ENCODE measurements around the gene NACC1.
"Not testable (repeated sequence)": the region's sequence is repeated elsewhere in the genome, so short reads cannot be mapped to it uniquely, and the experiment has no call there.

The NACC1 gene

DNA sequence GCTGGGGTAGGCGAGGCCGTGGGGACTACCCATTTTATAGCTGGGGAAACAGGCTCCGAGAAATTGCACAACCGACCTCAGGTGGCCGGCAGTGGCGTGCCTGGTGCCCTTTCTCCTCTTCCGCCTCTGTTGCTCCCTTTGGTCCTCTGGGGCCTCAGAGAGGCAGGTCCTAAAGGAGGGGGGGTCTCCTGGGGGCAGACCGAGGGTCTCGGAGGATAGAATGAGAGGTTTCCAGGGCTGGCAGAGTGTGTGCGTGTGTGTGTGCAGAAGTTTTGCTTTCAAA is 20.8 kb downstream of the NACC1 start:
- TF ChIP-seq EZH2phosphoT487 (IDR thresholded peaks at IDR 0.05; ENCODE audit: borderline replicate concordance, low read length), result no peak
- TF ChIP-seq, protein P1, sequence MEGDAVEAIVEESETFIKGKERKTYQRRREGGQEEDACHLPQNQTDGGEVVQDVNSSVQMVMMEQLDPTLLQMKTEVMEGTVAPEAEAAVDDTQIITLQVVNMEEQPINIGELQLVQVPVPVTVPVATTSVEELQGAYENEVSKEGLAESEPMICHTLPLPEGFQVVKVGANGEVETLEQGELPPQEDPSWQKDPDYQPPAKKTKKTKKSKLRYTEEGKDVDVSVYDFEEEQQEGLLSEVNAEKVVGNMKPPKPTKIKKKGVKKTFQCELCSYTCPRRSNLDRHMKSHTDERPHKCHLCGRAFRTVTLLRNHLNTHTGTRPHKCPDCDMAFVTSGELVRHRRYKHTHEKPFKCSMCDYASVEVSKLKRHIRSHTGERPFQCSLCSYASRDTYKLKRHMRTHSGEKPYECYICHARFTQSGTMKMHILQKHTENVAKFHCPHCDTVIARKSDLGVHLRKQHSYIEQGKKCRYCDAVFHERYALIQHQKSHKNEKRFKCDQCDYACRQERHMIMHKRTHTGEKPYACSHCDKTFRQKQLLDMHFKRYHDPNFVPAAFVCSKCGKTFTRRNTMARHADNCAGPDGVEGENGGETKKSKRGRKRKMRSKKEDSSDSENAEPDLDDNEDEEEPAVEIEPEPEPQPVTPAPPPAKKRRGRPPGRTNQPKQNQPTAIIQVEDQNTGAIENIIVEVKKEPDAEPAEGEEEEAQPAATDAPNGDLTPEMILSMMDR (IDR thresholded peaks at IDR 0.05; ENCODE audit: low read depth, low read length, poor library complexity, severe bottlenecking), result no peak
- Histone ChIP-seq H3K4me2 (ENCODE audit: low read length) (no peak overlapping the region), H3K9me3 (ENCODE audit: control insufficient read depth, insufficient read depth, low read length) (no peaks in the 10 kb centered on the region), H4K20me1 (ENCODE audit: control insufficient read depth, insufficient read depth, low read depth, low read length) (no peaks in the 10 kb centered on the region), H3K27me3 (ENCODE audit: control insufficient read depth, low read length) (no peaks in the 10 kb centered on the region), H3F3A (ENCODE audit: control insufficient read depth, insufficient read depth) (no peaks in the 10 kb centered on the region; the same call in 1 of the 2 replicates), H3K79me2 (ENCODE audit: control insufficient read depth, low read length) (peaks cover 13% of the 10 kb centered on the region), H3K27ac (ENCODE audit: low read depth, low read length) (no peak overlapping the region), H3K4me1 (ENCODE audit: control insufficient read depth, low read length) (no peaks in the 10 kb centered on the region), H3K4me3 (ENCODE audit: low read length) (no peak overlapping the region), H3K9me2 (replicated peaks; ENCODE audit: control insufficient read depth, low read length) (no peaks in the 10 kb centered on the region), H3K36me3 (ENCODE audit: control insufficient read depth, low read length) (peaks cover 46% of the 10 kb centered on the region)

DNA sequence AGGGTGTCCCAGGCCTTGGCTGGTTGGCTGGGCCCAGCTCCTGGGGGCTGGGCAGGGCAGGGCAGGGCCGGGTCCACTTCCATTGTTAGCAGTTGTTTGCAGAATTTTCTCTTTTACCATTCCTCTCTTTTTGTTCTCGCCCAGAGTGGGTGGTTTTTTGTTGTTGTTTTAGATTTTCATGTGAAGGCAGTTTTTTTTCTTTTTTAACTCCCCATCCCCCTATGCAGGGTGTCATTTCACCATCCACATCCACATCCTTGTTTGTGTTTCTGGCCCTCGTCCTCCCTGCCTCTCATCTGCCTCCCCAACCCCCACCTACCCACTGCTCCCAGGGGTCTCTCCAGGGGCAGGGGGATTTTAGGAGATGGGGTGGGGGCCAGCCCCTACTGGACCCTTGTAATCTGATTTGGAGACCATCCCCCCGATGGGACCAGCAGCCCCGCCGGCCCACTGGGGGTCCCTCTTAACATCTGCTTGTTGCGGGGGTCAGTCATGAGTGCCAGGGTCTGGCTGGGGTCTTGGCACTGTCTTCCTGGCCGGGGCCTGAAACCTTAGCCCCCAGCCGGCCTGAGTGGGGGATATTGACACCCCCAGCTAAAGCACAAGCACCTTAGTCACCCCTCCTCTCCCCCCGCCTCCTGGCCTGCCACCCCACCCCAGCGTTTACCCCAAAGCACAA is 21.7 kb downstream of the NACC1 start:
- Histone ChIP-seq H3K4me3 (ENCODE audit: low read length) (no peak overlapping the region), H3K4me1 (ENCODE audit: control insufficient read depth, low read length) (no peaks in the 10 kb centered on the region), H3K27me3 (ENCODE audit: control insufficient read depth, low read length) (no peaks in the 10 kb centered on the region), H4K20me1 (ENCODE audit: control insufficient read depth, insufficient read depth, low read depth, low read length) (no peaks in the 10 kb centered on the region), H3K36me3 (ENCODE audit: control insufficient read depth, low read length) (peaks cover 41% of the 10 kb centered on the region), H3K79me2 (ENCODE audit: control insufficient read depth, low read length) (peaks cover 4% of the 10 kb centered on the region; the same call in 1 of the 2 replicates), H3K27ac (ENCODE audit: low read depth, low read length) (no peak overlapping the region), H3K4me2 (ENCODE audit: low read length) (no peak overlapping the region), H3K9me3 (ENCODE audit: control insufficient read depth, insufficient read depth, low read length) (no peaks in the 10 kb centered on the region), H3F3A (ENCODE audit: control insufficient read depth, insufficient read depth) (no peaks in the 10 kb centered on the region; the same call in 1 of the 2 replicates), H3K9me2 (replicated peaks; ENCODE audit: control insufficient read depth, low read length) (no peaks in the 10 kb centered on the region)
- TF ChIP-seq, protein P1 (IDR thresholded peaks at IDR 0.05; ENCODE audit: low read depth, low read length, poor library complexity, severe bottlenecking), result no peak
- TF ChIP-seq EZH2phosphoT487 (IDR thresholded peaks at IDR 0.05; ENCODE audit: borderline replicate concordance, low read length), result no peak

DNA sequence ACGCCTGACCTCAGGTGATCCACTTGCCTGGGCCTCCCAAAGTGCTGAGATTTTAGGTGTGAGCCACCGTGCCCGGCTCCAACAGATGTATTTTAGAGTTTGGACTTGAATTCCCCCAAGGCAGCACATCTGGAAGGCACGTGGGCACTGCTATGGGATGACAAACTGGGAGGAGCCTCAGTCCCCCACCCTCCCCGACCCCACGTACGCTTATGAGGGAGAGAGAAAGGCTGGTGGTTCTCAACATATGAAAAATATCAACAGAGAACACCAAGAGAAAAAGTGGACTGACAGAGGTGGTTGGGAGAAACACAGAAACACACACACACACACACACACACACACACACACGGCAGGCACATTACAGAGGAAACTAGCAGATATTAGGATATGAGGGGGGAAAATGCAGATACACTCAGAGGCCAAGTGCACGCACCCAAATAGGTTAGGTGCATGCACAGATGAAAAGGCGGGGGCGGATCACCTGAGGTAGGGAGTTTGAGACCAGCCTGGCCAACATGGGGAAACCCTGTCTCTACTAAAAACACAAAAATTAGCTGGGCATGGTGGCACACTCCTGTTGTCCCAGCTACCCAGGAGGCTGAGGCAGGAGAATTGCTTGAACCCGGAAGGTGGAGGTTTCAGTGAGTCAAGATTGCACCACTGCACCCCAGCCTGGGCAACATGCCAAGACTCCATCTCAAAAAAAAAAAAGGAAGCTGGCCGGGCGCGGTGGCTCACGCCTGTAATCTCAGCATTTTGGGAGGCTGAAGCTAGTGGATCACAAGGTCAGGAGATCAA is 28.9 kb downstream of the NACC1 start:
- H3K4me3 ChIP-seq (ENCODE audit: low read length), result no peak overlapping the region
- H4K20me1 ChIP-seq (ENCODE audit: control insufficient read depth, insufficient read depth, low read depth, low read length), result no peaks in the 10 kb centered on the region
- no peaks in the 10 kb centered on the region for H3K9me3 ChIP-seq (ENCODE audit: control insufficient read depth, insufficient read depth, low read length)
- H3K27me3 ChIP-seq (ENCODE audit: control insufficient read depth, low read length), result no peaks in the 10 kb centered on the region
- no peak overlapping the region for H3K4me2 ChIP-seq (ENCODE audit: low read length)
- H3K36me3 ChIP-seq (ENCODE audit: control insufficient read depth, low read length), result peaks cover 11% of the 10 kb centered on the region
- H3K27ac ChIP-seq (ENCODE audit: low read depth, low read length), result no peak overlapping the region
- H3K4me1 ChIP-seq (ENCODE audit: control insufficient read depth, low read length), result peaks cover 22% of the 10 kb centered on the region
- H3K9me2 ChIP-seq (replicated peaks; ENCODE audit: control insufficient read depth, low read length), result no peaks in the 10 kb centered on the region
- TF ChIP-seq, protein P1 (IDR thresholded peaks at IDR 0.05; ENCODE audit: low read depth, low read length, poor library complexity, severe bottlenecking), result no peak
- TF ChIP-seq EZH2phosphoT487 (IDR thresholded peaks at IDR 0.05; ENCODE audit: borderline replicate concordance, low read length), result no peak
- peaks cover 22% of the 10 kb centered on the region for H3K79me2 ChIP-seq (ENCODE audit: control insufficient read depth, low read length)
- H3F3A ChIP-seq (ENCODE audit: control insufficient read depth, insufficient read depth), result peaks cover 3% of the 10 kb centered on the region; the same call in 1 of the 2 replicates

DNA sequence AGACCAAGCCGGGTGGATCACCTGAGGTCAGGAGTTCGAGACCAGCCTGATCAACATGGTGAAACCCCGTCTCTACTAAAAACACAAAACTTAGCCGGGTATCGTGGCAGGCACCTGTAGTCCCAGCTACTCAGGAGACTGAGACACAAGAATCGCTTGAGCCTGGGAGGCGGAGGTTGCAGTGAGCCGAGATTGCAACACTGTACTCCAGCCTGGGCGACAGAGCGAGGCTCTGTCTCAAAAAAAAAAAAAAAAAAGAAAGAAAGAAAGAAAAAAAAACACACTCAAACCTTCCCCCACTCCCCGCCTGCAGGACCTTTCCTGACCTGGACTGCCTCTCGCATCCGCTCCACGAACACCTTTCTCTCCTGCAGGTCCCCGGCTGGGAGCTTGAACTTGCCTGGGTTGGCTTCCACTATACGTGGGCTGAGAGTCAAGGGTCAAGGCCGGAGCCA is 31.1 kb downstream of the NACC1 start:
- H3F3A ChIP-seq (ENCODE audit: control insufficient read depth, insufficient read depth); H3K9me3 ChIP-seq (ENCODE audit: control insufficient read depth, insufficient read depth, low read length); H3K27ac ChIP-seq (ENCODE audit: low read depth, low read length); H3K27me3 ChIP-seq (ENCODE audit: control insufficient read depth, low read length); H3K9me2 ChIP-seq (replicated peaks; ENCODE audit: control insufficient read depth, low read length); H4K20me1 ChIP-seq (ENCODE audit: control insufficient read depth, insufficient read depth, low read depth, low read length): not testable (repeated sequence)
- Histone ChIP-seq H3K36me3 (ENCODE audit: control insufficient read depth, low read length) (peaks cover 29% of the 10 kb centered on the region), H3K4me2 (ENCODE audit: low read length) (peak overlapping the region; percentile 78), H3K79me2 (ENCODE audit: control insufficient read depth, low read length) (peaks cover 43% of the 10 kb centered on the region), H3K4me1 (ENCODE audit: control insufficient read depth, low read length) (peaks cover 29% of the 10 kb centered on the region), H3K4me3 (ENCODE audit: low read length) (peak overlapping the region; percentile 96)
